Superior temporal gyrus (tissue), 1 donor: ENCODE data around the gene FAM174B.

ENCODE experiments used
- DNase-seq: peaks from one replicate; pipeline ENCODE4 v3.0.0-alpha.2; 2016; ENCODE audit errors: extremely low spot score

FAM174B gene

GRCh38 chr15:92569778-92570177 lies 85.8 kb downstream of the FAM174B start:
- DNase-seq, result no peak
